PC-9 (cell line): ENCODE data around the gene LRP1B. TPM values are rescaled to one million over a fixed set of nuclear protein-coding genes. Genes with fewer than 3 reads are reported as not detected.

ENCODE experiments used
- BruUV-seq: library from RNA; stranded (reverse); fragments of 400-500 nt; replicated peaks from 2 replicates; lab custom pipeline; 2021; lab: Mats Ljungman, UMichigan
- CTCF ChIA-PET: fragments of 300-600 bp; sonication (Branson Sonifier 250); formaldehyde crosslinking; loops from one replicate; lab custom pipeline; 2022; ENCODE audit warnings: antibody characterized with exemption; lab: Charles Lee
- POLR2A ChIA-PET: fragments of 300-600 bp; sonication (Branson Sonifier 250); formaldehyde crosslinking; loops from one replicate; lab custom pipeline; 2022; ENCODE audit warnings: antibody characterized with exemption; ENCODE audit not compliant: unreplicated experiment; lab: Charles Lee
- DNase-seq, 2 experiments: peaks; one replicate each; pipeline versions ENCODE4 v3.0.0 to v3.0.0-alpha.2; 2015 to 2022; ENCODE audit warnings: mixed read lengths in 1 of 2
- H2AFZ ChIP-seq: fragments of 200-600 bp; sonication (generic); 2 replicates; pipeline ENCODE4 v1.8.1; 2017; ENCODE audit warnings: antibody characterized with exemption
- H3F3A ChIP-seq: fragments of 200-600 bp; sonication (generic); 2 replicates; pipeline ENCODE4 v1.8.1; 2017; ENCODE audit warnings: antibody characterized with exemption, mild to moderate bottlenecking, low read depth; ENCODE audit not compliant: insufficient read depth
- H3K27ac ChIP-seq: fragments of 200-600 bp; sonication (generic); 2 replicates; pipeline ENCODE4 v1.6.1; 2016; ENCODE audit warnings: mixed run types
- H3K27me3 ChIP-seq: fragments of 200-600 bp; sonication (generic); 2 replicates; pipeline ENCODE4 v1.6.1; 2016; ENCODE audit warnings: low read depth, mixed run types; ENCODE audit not compliant: insufficient read depth
- H3K36me3 ChIP-seq: fragments of 200-600 bp; sonication (generic); 2 replicates; pipeline ENCODE4 v1.6.1; 2016; ENCODE audit warnings: low read depth, mixed run types
- H3K4me1 ChIP-seq: fragments of 200-600 bp; sonication (generic); replicated peaks from 2 replicates; pipeline ENCODE4 v1.6.1; 2016; ENCODE audit warnings: mixed run types; ENCODE audit not compliant: insufficient read depth
- H3K4me2 ChIP-seq: fragments of 200-600 bp; sonication (generic); 2 replicates; pipeline ENCODE4 v1.6.1; 2017; ENCODE audit warnings: mixed run types
- H3K4me3 ChIP-seq: fragments of 200-600 bp; sonication (generic); 2 replicates; pipeline ENCODE4 v1.6.1; 2016; ENCODE audit warnings: mixed run types
- H3K79me2 ChIP-seq: fragments of 200-600 bp; sonication (generic); 2 replicates; pipeline ENCODE4 v1.6.1; 2017; ENCODE audit warnings: low read depth, mixed run types
- H3K9me2 ChIP-seq: fragments of 200-600 bp; sonication (generic); 2 replicates; pipeline ENCODE4 v1.8.1; 2017; ENCODE audit warnings: mild to moderate bottlenecking; ENCODE audit not compliant: insufficient read depth
- H3K9me3 ChIP-seq: fragments of 200-600 bp; sonication (generic); 2 replicates; pipeline ENCODE4 v1.8.1; 2016; ENCODE audit warnings: low read depth; ENCODE audit not compliant: insufficient read depth
- H4K20me1 ChIP-seq: fragments of 200-600 bp; sonication (generic); 2 replicates; pipeline ENCODE4 v1.8.1; 2017; ENCODE audit not compliant: insufficient read depth
- EZH2 ChIP-seq: fragments of 200-600 bp; sonication (generic); IDR thresholded peaks from 2 replicates; pipeline ENCODE4 v1.8.0; 2017; ENCODE audit warnings: antibody characterized with exemption, low read depth
- intact Hi-C: fragments of 100-400 bp; cut with micrococcal nuclease; formaldehyde crosslinking; loops from one replicate; pipeline ENCODE4 v1.10.0; 2022; ENCODE audit not compliant: unreplicated experiment
- total RNA-seq: library from RNA; stranded (reverse); gene quantifications from 2 replicates; pipeline ENCODE4 v1.2.3, GENCODE V29; 2021
- TF ChIP-seq, protein P1 (sequence below): fragments of 200-600 bp; sonication (generic); conservative IDR thresholded peaks from 2 replicates; pipeline ENCODE4 v1.6.1; 2017; ENCODE audit warnings: mixed run types, antibody characterized with exemption, mild to moderate bottlenecking, moderate library complexity

The LRP1B gene
- total RNA-seq, 1 experiment from 2014 or later = 1.7 TPM

DNA sequence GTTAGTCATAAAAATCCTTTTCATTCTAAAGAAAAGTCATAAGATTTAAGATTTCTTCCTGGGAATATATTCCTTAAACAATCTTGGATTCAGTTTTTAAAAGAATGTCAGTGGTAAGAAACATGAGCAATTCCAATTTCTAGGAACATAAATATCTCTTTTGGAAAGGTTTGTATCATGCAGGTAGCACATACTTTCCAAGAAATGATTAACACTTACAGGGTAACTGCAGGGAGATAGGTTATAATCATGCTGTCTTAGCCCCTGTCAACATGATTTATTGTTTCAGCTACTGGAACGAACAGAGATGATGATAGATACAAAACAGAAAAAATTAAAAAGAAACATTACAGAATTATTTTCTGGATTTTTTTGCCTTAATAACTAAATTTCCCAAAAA, 1537.7 kb downstream of the LRP1B start:
- Histone ChIP-seq H3K27me3 (no peaks in the 10 kb centered on the region), H3K79me2 (no peaks in the 10 kb centered on the region), H3F3A (no peaks in the 10 kb centered on the region), H3K4me1 (no peaks in the 10 kb centered on the region), H3K9me3 (peaks cover 4% of the 10 kb centered on the region; the same call in 1 of the 2 replicates), H3K4me2 (no peak overlapping the region), H3K36me3 (no peaks in the 10 kb centered on the region), H3K9me2 (no peaks in the 10 kb centered on the region), H2AFZ (no peak overlapping the region), H3K27ac (no peak overlapping the region), H4K20me1 (no peaks in the 10 kb centered on the region), H3K4me3 (no peak overlapping the region)
- POLR2A ChIA-PET = no interaction called here
- TF ChIP-seq EZH2 = no peak
- TF ChIP-seq, protein P1, sequence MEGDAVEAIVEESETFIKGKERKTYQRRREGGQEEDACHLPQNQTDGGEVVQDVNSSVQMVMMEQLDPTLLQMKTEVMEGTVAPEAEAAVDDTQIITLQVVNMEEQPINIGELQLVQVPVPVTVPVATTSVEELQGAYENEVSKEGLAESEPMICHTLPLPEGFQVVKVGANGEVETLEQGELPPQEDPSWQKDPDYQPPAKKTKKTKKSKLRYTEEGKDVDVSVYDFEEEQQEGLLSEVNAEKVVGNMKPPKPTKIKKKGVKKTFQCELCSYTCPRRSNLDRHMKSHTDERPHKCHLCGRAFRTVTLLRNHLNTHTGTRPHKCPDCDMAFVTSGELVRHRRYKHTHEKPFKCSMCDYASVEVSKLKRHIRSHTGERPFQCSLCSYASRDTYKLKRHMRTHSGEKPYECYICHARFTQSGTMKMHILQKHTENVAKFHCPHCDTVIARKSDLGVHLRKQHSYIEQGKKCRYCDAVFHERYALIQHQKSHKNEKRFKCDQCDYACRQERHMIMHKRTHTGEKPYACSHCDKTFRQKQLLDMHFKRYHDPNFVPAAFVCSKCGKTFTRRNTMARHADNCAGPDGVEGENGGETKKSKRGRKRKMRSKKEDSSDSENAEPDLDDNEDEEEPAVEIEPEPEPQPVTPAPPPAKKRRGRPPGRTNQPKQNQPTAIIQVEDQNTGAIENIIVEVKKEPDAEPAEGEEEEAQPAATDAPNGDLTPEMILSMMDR = no peak
- CTCF ChIA-PET = no interaction called here
- DNase-seq = no peak
- no TSS peak for BruUV-seq
- intact Hi-C loops = no loop called here

DNA sequence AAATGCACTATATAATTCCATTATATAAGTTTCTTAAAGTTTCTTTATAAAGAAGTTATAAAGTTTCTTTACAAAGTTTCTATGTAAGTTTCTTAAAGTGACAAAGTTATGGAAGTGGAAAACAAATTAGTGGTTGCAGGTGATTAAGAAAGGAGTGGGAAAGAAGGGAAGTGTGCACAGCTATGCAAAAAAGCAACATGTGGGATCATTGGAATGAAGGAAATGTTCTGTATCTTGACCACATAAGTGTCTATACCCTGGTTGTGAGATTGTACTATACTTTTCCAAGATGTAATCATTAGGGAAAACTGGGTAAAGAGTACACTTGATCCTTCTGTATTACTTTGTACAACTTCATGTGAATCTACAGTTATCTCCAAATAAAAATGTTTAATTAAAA, 1541.1 kb downstream of the LRP1B start:
- Histone ChIP-seq H3F3A (no peaks in the 10 kb centered on the region), H3K9me3 (no peaks in the 10 kb centered on the region), H4K20me1 (no peaks in the 10 kb centered on the region), H3K4me2 (no peak overlapping the region), H3K27ac (no peak overlapping the region), H3K9me2 (no peaks in the 10 kb centered on the region), H3K4me3 (no peak overlapping the region), H3K36me3 (no peaks in the 10 kb centered on the region), H3K79me2 (no peaks in the 10 kb centered on the region), H2AFZ (no peak overlapping the region), H3K27me3 (no peaks in the 10 kb centered on the region), H3K4me1 (no peaks in the 10 kb centered on the region)
- intact Hi-C loops = no loop called here
- ChIA-PET CTCF (no interaction called here), POLR2A (no interaction called here)
- BruUV-seq = no TSS peak
- TF ChIP-seq EZH2 = no peak
- TF ChIP-seq, protein P1 = no peak
- DNase-seq = no peak

DNA sequence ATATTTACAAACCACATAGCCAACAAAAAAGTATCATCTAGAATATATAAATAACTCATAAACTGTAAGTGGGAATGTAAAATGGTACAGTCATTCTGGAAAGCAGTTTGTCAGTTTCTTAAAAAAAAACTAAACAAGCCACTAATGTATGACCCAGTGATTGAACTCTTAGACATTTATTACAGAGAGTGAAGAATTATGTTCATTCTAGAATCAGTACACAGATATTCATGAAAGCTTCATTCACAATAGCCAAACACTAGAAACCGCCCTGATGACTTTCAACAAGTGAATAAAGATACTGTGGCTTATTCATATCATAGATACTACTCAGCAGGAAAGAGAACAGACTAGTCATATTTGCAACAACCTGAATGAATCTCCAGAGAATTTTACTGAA, 1541.5 kb downstream of the LRP1B start:
- intact Hi-C loops = no loop called here
- no peaks in the 10 kb centered on the region for H3K9me3 ChIP-seq
- H3K4me2 ChIP-seq = no peak overlapping the region
- no peaks in the 10 kb centered on the region for H3K9me2 ChIP-seq
- no peak overlapping the region for H3K4me3 ChIP-seq
- no peak overlapping the region for H2AFZ ChIP-seq
- ChIA-PET POLR2A (no interaction called here), CTCF (no interaction called here)
- H3K4me1 ChIP-seq = no peaks in the 10 kb centered on the region
- H3F3A ChIP-seq = no peaks in the 10 kb centered on the region
- H3K36me3 ChIP-seq = no peaks in the 10 kb centered on the region
- H3K27ac ChIP-seq = no peak overlapping the region
- BruUV-seq = no TSS peak
- TF ChIP-seq EZH2 = no peak
- TF ChIP-seq, protein P1 = no peak
- no peaks in the 10 kb centered on the region for H3K27me3 ChIP-seq
- H4K20me1 ChIP-seq = no peaks in the 10 kb centered on the region
- H3K79me2 ChIP-seq = no peaks in the 10 kb centered on the region
- no peak for DNase-seq
